Hindlimb muscle (tissue), 1 donor: ENCODE measurements around the gene RTN3. TPM values are rescaled to one million over a fixed set of nuclear protein-coding genes. Genes with fewer than 3 reads are reported as not detected.

ENCODE experiments used
- DNase-seq: peaks from one replicate; pipeline ENCODE4 v3.0.0-alpha.2; 2013
- polyA plus RNA-seq: library from polyadenylated mRNA; unstranded; fragments of 120-200 nt; gene quantifications from one replicate; pipeline ENCODE4 v1.2.1, GENCODE V29; 2013; ENCODE audit not compliant: insufficient read length

Gene RTN3
- polyA plus RNA-seq, 1 donor = 56.8 TPM

GRCh38 chr11:63745304-63746170 is 64.2 kb downstream of the RTN3 start:
- no peak for DNase-seq

GRCh38 chr11:63747011-63747410 is 65.7 kb downstream of the RTN3 start:
- no peak for DNase-seq

- DNase-seq = no peak
Measured at GRCh38 chr11:63749624-63750023, 68.3 kb downstream of the RTN3 start.

- DNase-seq = no peak
Measured at GRCh38 chr11:63756919-63757761, 75.8 kb downstream of the RTN3 start.

DNA sequence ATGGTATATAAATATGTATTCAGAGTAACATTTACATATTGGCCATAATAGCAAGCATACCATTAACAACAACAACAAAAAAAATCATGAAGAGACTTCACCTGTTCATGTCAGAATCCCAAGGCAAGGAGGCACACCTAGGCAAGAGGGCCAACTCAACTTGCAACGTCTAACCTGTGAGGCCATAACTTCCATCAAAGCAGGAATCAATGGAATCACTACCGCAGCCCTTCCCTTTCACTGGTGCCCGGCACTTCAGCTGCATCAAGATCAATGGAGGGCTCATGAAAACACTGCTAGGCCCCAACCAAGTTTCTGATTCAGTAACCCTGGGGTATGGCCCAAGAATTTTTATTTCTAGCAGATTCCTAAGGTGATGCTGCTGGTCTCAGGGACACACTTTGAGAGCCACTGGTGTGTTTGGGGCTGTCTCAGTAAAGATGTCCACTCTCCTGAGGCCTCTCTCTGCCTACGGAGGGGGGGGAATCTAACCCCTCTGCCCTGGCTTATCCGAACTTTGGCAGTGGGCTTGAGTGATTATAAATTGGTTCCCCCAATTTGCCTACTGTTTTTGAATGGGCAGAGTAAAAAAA is 79.3 kb downstream of the RTN3 start:
- no peak for DNase-seq

- no peak for DNase-seq
Measured at GRCh38 chr11:63761188-63761587, 79.9 kb downstream of the RTN3 start.

DNA sequence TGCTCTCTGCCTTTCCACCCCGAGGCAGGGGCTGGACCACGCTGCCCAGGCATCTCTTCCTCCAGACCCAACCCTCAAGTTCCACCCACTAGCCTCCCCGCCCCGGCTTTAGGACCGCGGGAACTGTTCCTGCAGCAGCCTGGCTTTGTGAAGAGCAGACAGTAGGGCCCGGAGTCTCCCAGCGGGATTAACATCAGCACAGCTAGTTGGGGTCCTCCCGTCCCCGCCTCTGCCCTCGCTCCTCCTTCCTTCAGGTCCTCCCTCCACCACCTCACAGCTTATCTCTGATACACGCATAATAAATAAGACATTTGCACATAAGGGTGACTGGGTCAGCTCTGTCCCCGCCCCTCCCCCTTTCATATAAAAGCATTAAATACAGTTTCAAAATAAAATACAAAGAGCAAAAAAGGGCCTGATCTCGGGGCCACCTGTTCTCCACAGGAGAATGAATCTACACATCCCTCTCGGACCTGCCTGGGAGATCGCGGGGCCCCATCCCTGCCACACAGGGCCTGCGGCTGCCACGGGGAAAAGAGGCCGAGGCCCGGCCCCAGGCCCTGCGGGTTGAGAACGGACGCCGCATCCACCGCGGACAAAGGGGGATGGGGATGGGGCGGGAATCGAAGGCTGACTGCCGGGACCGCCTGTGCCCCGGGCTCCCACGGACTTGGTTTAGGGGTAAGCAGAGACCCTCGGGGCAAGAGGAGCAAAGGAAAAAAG is 80.8 kb downstream of the RTN3 start:
- peak; percentile 48 for DNase-seq

GRCh38 chr11:63762654-63763495 is 81.6 kb downstream of the RTN3 start:
- DNase-seq = peak; percentile 82

GRCh38 chr11:63763496-63764339 is 82.4 kb downstream of the RTN3 start:
- no peak for DNase-seq

GRCh38 chr11:63764340-63764678 is 83.0 kb downstream of the RTN3 start:
- no peak for DNase-seq

DNA sequence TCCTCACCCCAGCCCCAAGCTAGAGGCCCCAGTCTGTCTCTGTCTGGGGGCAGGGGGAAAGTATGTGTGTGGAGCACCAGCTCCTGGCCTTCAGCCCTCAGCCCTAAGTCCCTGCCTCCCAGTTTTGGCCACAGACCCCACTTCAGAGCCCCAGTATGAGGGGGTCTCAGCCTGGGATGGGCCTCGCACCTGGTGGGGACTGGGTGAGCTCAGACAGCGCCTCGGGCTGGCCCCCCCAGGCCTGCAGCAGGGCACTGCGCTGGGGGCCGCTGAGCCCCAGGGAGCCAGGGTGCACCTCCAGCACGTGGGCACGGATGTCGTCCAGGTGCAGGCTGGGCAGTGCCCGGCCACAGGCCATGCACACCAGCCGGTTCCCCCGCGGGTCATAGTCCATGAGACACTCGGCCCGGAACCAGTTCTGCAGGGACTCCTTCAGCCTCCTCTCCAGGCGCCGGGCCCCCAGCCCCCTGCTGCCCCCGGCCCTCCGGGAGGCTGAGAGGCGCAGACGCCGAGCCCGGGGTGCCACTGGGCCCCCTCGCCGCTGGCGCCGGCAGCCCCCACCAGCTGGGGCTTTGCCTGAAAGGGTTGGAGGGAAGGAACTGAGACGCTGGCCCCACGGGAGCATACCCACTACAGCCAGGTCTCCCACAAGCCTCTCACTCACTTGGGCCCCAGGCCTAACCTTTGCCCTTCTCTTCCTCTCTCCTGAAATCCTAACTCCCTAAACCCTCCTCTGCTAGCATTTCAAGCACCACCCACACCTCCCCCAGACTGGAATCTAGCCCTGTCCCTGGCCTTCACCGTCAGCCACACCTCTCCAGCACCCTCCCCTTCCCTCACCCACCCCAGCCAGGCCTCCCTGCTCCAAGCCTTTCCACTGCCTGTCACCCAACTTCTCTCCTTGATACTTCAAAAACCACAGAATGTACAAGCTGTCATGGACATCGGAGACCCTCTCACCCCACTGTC is 83.7 kb downstream of the RTN3 start:
- DNase-seq = no peak

GRCh38 chr11:63765688-63766241 is 84.5 kb downstream of the RTN3 start:
- no peak for DNase-seq

- DNase-seq = no peak
Measured at GRCh38 chr11:63766531-63767235, 85.4 kb downstream of the RTN3 start.

DNA sequence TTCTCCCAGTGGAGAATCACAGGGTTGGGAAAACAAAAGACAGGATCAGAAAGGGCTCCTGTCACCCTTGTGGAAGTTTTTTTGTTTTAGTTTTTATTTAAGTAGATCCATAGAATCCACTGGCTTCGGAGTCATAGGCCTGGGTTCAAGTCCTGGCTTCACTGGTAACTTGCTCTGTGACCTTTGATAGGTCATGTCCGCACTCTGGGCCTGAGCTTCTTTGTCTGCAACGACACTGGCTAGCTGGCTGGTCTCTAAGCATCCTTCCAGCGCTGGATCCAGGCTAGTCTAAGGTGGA is 85.9 kb downstream of the RTN3 start:
- DNase-seq = no peak

DNA sequence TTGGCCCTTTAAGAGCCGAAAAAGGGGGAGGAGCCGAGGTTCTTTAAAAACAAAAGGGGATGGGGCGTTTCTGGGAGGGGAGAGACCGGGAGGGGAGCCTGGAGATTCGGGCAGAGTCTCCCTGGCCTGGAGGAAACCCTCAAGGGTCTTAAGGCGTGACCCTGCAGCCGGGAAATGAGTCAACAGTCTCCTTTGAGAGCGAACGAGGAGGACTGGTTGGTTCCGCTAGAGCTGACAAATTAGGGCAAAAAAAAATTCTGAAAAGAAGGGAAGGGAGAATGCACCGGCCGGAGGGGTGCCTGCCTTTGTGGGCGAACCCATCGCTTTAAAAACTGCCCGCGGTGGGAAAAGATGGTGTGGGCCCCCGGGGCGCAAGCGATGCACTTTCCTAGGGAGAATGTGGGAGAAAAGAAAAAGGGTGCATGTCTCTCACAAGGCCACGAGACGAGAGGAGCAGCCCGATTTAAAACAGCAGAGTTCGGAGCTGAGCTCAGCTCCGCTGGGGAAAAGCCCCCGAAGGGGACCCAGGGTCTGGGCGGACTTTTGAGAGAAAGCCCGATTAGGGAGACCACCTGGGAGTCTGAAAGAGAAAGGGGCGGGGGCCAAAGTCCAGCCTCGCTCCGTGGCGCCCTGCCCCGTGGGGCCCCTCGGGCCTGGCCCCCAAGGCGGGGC is 86.4 kb downstream of the RTN3 start:
- peak; percentile 74 for DNase-seq

DNA sequence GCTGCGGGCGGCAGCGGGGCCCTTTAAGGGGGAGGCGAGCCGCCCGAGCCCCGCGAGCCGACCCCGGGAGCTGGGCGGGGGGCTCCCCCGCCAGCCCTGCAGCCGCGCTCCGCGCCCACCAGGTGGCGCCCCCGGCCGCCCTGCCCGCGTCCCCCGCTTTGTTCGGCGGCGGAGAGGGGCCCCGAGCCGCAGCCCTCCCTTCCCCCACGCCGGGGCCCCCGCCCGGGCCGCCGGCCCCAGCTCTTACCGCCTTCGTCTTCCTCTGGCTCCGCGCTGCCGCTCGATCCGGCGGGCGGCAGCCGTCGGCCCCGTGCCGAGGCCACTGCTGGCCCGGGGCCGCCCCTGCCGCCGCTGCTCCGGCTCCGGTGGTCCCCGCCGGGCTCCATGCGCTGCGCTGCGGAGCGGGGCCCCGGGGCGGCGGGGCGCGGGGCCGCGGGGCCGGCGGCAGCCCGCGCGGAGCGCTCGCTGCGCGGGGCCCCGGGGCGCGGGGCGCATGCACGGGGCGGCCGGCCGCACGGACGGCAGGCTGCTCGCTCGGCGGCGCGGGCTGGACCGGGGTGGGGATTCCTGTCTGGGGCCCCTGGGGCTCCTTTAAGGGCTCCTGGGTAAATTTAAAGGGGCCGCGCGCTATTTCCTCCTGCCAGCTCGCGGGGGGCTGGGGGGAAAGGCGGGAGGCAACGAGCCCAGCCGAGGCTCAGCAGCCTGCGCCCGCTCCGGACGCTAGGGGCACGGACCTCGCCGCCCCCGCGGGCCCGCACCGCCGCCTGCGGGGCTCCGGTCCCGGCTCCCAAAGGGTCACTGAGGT is 87.1 kb downstream of the RTN3 start, which contains the start of gene ZFTA:
Gene ZFTA, minus strand, starts transcription at position 539 of the 805 bp plus-strand sequence. Its CDS starts 153 bp downstream, at position 386.
- DNase-seq = peak; percentile 80
